HG02763 (cell line): ENCODE measurements around the gene FMO1.
"Not testable (repeated sequence)": the region's sequence is repeated elsewhere in the genome, so short reads cannot be mapped to it uniquely, and the experiment has no call there.

Experiments used
- ATAC-seq: cut with Tn5 transposase; IDR thresholded peaks from one replicate; pipeline ENCODE4 v1.9.1; 2021; ENCODE audit warnings: mild to moderate bottlenecking, moderate library complexity; ENCODE audit not compliant: unreplicated experiment

The FMO1 gene

GRCh38 chr1:171231326-171231725 is 17.0 kb upstream of the FMO1 start:
- no peak for ATAC-seq

DNA sequence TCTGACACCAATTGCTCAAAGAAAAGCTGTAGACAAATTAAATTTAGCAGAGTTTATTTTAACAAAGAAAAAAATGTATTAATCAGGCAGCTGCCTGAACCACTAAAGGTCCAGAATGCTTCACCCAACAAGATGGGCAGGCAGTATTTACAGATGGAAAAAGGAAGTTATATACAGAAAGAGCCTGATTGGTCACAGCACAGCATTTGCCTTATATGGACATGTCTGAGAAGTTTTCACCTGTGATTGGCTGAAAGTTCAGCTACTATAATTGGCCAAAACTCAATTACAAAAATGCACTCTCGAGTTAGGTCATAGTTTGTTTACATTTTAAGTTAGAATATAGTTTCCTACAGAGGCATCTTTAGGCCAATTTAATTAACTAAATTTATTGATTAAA is 15.1 kb upstream of the FMO1 start:
- no peak for ATAC-seq

GRCh38 chr1:171236231-171236630 is 12.1 kb upstream of the FMO1 start:
- not testable (repeated sequence) for ATAC-seq

GRCh38 chr1:171243878-171244277 is 4.4 kb upstream of the FMO1 start:
- ATAC-seq = no peak

DNA sequence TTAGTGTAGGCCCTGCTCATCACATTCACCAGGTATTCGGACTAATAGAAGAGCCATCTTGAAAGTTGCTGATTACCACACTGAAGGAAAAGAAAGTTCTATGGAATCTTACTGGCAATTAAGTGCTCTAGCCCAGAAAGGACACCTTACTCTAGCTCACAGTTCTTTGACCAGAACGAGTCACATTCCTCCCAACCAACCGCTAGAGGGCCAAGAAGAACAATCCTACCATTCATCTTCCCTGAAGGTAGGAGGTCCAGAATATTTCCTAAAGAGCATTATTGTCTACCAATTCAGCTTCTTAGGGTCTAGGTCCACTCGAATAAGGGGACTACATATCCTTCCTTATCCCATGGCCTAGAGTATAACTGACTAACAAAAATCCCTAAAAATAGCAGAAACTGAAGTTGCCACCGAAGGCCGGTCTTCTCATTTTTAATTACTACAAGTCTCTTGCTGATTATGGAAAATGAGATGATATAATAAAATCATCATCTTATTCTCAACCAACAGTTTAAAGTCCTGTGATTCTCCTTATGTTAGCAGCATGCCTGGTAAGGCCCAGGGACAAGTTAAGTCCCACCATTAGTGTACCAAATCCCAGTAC is 2.7 kb upstream of the FMO1 start:
- no peak for ATAC-seq

DNA sequence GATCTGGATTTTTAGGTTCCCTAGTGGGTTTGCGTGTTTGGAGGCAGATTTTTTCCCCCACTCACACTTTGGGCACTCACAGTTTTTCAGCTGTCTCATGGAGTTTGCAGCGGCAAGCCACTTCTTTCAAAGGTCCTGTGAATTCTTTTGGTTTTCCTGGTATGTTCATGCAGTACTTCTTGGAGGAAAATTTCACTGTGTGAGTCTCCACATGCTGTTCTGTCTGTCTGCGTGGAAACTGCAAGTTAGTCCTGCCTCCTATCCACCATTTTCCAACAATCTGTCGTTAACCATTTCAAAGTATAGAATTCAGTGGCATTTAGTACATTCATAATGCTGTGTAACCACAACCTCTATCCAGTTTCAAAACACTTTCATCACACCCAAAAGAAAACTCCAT is 793 bp upstream of the FMO1 start:
- no peak for ATAC-seq

- ATAC-seq = no peak
Measured at GRCh38 chr1:171248841-171249240, 547 bp downstream of the FMO1 start.

DNA sequence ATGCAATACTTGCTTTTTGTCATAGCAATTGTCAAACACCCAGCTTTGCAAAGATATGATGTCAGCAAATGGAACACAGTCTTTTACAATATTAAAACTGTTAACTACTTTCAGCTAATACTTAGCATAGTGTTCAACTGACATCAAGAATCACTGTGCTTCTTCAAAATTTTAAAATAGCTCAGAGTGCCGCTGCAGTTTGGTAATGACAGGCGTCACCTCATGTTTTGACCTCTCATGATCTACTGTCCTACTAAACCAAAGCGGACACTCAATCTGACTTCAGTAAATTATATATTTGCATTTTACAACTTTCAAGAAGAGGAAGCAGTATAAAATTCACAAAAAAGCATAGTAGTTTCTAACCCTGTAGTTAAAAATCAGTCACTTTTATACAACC is 2.0 kb downstream of the FMO1 start:
- ATAC-seq = no peak

GRCh38 chr1:171251042-171251951 is 3.0 kb downstream of the FMO1 start:
- peak; percentile 43 for ATAC-seq

DNA sequence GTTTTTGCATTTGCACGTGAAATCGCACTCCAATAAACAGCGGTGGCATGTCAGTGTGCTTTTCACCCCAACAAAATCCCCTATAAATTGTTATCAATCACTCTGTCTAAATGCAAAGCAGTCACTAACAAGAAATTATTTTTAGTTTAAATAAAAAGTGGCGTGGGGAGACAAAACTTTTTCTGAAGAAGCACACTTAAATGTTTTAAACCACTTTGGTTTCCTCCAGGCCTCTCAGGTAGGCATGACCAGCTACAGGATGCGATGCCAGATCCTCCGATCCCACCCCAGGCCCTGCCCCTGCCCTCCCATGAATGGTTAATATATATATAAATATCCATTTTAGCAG is 3.6 kb downstream of the FMO1 start:
- no peak for ATAC-seq

DNA sequence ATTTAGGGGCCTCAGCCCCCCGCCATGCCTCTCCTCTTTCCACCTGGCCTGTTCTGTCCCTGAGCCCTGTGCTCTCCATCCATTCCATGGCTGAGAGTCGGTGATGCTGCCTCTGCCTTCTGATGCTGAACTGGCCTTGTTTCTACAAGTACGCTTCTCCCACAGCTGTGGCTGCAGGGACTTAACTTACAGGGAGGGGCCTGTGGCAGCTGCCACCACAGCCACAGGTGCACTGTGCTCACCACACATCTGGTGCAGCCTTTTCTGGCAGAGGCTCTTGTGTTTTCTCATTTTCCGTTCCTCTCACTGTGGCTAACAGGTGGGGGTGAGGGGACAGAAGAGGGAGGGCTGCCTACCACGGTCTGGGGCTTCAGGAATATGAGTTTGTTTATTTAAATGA is 4.2 kb downstream of the FMO1 start:
- ATAC-seq = peak; percentile 90

- ATAC-seq = no peak
Measured at GRCh38 chr1:171254859-171255258, 6.6 kb downstream of the FMO1 start.

- no peak for ATAC-seq
Measured at GRCh38 chr1:171256940-171257606, 8.8 kb downstream of the FMO1 start.

- no peak for ATAC-seq
Measured at GRCh38 chr1:171257607-171258076, 9.3 kb downstream of the FMO1 start.

GRCh38 chr1:171258429-171258828 is 10.1 kb downstream of the FMO1 start:
- ATAC-seq = no peak

DNA sequence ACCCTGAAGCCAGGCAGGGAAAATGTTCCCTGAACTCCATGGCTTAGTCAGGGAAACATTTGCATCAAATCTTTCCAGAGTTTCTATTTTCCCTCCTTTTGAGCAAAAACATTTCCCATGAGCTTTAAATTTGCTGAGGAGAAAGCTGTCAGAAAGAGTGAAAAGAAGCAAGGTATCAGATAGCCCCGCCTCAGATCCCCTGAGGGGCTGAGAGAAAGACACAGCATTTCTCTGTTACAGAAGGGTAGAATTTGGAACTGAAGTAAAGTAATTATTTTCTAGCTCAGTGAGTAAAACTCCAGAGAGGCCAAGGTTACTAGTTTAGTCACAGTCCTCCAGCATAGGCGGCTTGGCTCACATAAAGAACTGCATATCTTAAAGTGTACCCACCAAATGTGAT is 10.6 kb downstream of the FMO1 start:
- ATAC-seq = no peak

DNA sequence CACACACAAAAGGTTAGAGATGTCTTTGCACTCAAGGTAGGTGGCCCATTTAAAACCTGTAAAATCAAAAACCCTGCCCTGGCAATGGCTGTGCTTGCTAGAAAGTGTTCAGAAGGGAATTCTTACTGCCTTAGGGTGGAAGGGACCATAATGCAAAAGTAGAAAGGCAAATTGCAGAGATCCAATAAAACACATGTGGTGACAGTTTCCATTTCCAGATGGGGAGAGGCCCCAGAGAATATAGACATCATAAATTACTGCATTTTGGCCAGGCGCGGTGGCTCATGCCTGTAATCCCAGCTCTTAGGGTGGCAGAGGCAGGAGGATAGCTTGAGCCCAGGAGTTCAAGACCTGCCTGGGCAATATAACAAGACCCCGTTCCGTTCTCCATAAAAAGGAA is 13.0 kb downstream of the FMO1 start:
- ATAC-seq = no peak

DNA sequence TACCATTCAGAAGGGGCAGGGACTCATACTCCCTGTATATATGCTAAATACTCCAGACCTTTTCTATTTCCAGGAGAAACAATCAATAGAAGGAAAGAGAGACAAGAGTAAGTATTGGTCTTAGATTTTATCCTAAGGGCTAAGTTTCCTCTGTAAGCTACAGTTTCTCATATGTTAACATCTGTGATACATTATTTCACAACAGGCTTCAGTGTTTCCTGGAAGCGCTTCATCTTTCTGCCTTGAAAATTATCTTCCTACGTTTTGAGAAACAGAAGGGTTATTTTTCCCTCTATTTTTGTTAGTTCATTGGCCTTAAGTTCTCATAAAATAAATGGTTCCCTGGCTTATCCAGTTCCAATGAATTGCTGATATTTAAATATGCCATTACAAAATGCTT is 15.6 kb downstream of the FMO1 start:
- no peak for ATAC-seq

DNA sequence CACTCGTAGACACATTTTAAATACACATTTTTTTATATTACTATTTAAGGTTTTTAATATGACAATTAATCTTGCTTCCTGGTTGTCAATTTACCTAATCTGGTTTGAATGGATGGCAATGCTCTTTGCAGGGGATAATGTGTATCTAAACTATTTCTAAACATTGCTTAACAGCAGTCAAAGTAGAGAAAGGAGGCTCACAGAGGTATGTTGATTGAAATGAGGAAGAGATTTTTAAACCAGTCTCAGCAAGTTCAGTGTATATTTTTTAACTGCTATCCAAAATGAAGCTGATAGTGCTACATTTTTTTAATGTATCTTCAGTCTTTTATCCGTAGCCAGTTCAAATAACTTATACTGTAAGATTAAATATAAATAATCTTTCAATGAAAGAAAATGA is 17.4 kb downstream of the FMO1 start:
- ATAC-seq = no peak

DNA sequence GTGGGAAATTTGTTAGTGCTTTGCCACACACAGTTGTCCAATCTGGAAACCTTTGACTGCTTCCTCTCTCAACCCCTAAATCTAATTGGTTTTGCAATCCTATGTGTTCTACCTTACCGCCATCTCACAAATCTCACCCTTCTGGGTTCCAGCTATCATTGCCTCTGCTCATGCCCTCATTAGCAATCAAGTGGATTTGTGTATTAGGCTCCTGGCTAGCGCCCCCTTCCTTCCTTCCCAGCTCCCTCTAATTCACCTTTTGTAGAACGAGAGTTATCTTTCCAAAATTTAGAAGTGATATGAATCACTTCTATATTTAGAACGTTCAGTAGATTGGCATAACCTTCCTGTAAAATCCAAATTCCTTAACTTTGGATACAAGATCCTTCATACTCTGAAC is 18.6 kb downstream of the FMO1 start:
- ATAC-seq = no peak

- ATAC-seq = no peak
Measured at GRCh38 chr1:171267391-171267790, 19.1 kb downstream of the FMO1 start.

GRCh38 chr1:171270806-171271205 is 22.5 kb downstream of the FMO1 start:
- ATAC-seq = no peak
